NCI-H2171 (cell line): ENCODE data around the gene SNUPN.

Experiments used
- DNase-seq: peaks from one replicate; lab custom pipeline; 2025; lab: John Stamatoyannopoulos, UW

The SNUPN gene

DNA sequence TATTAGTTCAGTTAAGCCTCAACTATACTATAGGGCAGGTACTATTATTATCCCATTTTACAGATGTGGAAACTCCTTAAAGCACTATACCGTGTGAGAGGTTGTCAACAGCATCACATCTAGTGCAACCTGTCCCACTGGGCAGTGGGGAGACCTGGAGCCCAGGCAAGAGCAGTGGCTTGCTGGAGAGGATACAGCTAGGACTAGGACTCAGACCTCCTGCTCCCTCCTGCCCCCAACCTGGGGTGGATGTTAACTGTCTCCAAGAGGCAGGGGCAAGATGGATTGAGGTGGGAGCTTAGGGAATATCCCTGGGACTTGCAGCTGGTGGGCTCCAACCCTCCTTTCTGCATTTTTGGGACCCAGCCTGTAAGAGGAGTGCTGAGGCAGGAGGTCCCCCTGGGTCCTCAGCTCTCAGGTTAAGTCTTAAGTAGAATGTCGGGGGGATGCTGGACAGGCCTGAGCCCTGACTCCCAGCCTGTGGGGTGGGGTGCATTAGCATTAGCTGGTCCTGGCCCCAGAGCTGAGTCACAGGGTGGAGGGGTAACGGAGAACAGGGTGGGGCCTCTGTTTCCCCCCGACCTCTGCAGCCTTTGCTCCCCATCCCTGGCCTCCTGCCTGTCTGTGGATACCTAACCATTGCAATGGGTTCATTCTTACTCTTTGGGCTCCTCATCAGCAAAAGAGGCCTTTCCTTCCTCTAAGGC, 28.8 kb upstream of the SNUPN start:
- no peak for DNase-seq

- no peak for DNase-seq
Observed at GRCh38 chr15:75653347-75653913, 27.9 kb upstream of the SNUPN start.

- no peak for DNase-seq
Observed at GRCh38 chr15:75651810-75652543, 26.5 kb upstream of the SNUPN start.

- DNase-seq: no peak
Observed at GRCh38 chr15:75650908-75651809, 25.6 kb upstream of the SNUPN start.

GRCh38 chr15:75649848-75650247, 24.3 kb upstream of the SNUPN start:
- no peak for DNase-seq

GRCh38 chr15:75649045-75649761, 23.7 kb upstream of the SNUPN start:
- DNase-seq: no peak

GRCh38 chr15:75648156-75649000, 22.9 kb upstream of the SNUPN start:
- DNase-seq: no peak

DNA sequence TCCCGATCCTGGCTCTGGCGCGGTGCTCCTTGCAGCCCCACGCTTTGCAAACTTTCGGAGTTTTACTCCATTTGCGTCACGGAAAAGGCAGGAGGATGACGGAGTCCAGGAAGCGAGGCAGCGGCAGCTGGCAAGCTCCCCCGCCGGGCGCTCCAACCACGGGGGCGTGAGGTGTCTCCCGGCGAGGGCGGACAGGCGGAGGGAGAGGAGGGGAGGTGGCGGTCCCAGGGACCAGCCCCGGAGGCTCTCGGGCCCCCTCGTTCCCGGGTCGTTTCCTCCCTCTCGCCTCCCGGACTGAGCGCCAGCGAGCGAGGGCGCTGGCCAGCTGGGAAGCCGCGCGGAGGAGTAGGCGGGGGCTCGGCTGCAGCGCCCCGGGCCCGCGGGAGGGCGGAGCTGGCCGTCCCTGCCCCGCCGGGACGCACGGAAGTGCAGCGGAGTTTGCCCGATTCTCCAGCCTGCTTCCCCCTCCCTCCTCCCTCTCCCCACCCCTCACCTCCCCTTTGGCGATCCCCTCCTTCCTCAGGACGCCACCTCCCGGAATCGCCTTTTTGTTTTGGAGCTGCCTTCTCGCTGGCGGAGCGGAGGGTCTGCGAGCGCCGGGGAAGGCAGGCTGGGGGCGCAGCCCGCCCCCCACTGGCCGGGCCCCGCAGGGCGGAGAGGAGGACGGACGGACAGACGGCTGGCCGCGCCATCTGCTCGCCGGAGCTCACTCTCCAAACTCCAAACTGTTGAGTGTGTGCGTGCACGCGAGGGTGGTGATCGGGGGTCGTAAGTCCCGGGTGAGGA, 22.0 kb upstream of the SNUPN start, which contains the start of gene SNX33:
Gene SNX33, plus strand, starts transcription at position 543 of the 786 bp plus-strand sequence. CDS start 1,191 bp downstream, outside the sequence.
- DNase-seq: peak; percentile 40

DNA sequence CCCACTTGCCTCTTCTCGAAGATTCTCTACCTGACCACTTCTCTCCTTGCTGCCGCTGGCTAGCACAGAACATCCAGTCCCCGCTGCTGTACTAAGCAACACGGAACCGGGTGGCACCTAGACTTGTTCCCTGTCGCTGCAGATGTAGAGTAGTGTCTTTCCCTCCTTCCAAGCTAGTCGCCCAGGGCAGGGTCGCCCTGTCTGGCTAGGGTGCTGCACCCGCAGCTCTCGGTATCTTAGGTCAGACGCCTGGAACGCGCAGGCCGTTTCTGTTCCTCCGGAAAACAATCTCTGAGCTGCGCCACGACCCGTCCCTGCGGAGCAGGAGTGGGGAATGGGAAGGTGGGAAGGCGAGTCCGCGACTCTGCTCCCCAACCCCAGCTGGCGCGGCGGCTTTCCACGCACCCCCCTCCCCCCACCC, 21.4 kb upstream of the SNUPN start:
- DNase-seq: no peak

DNA sequence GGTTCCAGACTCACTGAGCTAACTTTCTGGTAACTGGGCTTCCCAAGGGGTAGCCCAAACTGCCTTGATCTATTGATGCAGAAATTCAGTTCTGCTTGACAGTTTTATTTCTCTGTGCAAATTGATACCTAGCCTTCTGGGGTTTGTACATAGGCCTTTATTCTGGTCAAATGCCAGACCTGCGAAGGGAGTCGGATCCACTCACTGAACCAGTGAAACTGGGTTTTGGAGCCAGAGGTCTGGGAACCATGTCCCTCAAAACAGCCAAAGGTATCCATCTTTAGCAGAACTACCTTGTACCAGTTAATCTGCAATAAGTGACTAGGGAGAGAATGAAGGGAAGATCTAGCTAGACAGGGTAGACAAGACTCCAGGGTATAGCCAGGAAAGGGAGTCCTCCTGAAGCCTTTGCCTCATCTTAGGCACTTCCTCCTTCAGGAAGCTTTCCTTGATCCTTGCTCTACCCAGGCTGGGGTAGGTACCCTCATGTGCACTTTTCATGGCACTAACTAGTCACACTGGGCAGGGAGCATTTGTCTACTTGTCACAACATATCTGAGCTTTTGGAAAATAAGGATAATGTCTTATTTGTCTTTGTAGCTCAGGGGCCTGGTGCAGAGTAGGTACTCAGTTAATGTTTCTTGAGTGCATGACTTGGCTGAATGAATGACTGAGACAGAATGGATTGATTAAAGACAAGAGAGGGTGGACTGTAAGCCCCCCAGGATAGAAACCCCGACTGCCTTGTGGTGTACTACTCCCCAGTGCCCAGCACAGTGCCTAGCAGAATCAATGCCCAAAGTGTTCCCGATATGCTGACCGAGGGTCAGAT, 20.8 kb upstream of the SNUPN start:
- DNase-seq: no peak

DNA sequence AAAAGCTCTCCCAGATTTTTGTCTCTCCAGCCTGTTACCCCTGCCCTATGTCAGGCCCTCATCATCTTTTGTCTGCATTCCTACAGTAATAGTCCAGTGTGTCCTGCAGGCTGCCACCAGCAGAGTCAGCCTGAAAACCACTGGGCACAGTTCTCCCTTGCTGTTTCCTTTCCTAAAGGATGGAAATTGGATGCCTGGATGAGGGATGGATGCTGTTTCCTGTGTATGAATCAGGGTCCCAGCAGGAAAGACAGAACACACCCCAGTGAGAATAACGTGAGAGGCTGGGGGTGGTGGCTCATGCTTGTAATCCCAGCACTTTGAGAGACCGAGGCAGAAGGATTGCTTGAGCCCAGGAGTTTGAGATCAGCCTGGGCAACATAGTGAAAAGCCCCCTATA, 18.9 kb upstream of the SNUPN start:
- no peak for DNase-seq

DNA sequence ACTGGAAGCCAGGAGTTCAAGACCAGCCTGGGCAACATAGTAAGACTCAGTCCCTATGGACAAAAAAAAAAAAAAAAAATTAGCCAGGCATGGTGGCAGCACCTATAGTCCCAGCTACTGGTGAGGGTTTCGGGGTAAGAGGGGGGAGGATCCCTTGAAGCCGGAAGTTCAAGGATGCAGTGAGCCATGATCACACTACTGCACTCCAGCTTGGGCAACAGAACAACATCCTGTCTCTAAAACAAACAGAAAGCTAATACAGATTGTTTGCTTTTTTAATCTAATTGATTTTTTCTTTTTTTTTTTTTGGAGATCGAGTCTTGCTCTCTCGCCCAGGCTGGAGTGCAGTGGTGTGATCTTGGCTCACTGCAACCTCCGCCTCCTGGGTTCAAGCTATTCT, 16.1 kb upstream of the SNUPN start:
- no peak for DNase-seq

DNA sequence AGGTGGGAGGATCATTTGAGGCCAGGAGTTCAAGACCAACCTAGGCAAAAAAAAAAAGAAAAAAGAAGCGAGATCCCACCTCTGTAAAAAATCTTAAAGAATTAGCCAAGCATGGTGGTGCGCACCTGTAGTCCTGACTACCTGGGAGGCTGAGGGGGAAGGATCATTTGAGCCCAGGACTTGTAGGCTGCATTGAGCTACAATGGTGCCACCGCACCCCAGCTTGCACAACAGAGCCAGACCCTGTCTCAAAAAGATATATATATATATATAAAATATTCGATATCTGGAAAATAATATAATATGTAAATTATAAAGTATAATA, 15.6 kb upstream of the SNUPN start:
- DNase-seq: no peak

GRCh38 chr15:75640483-75641178, 15.1 kb upstream of the SNUPN start:
- peak; percentile 44 for DNase-seq

- DNase-seq: peak; percentile 98
Observed at GRCh38 chr15:75639709-75640482, 14.4 kb upstream of the SNUPN start, which contains the start of gene IMP3. TSS of gene IMP3 (minus strand) at chr15:75640224. CDS start at chr15:75640168, 56 bp downstream.

DNA sequence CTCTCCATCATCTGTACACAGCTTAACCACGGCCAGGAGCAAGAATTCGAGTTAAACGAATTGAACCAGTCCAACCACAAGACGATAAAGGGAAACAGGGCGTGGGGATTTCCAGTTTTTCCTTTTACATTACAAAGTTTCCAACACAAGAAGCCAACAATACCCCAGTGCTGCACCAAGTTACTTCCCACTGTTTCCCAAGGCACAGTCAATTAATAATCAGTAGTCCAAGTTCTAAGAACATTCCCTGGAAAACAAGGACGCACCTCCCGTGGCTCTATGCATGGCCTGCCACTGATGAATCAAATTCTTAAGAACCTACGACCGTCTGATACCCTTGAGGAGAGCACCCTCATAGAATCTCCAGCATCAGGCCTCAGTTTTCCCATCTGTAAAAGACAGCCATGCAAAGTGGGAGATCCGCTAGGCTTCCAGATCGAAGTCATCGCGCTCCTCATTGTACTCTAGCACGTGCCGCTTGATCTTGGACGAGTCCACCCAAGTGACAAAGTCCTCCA, 13.7 kb upstream of the SNUPN start:
- no peak for DNase-seq
